ENCODE measurements around the gene FEM1A. TPM values are rescaled to one million over a fixed set of nuclear protein-coding genes. Genes with fewer than 3 reads are reported as not detected.

Gene FEM1A
- total RNA-seq, 1 experiment from 2014 or later, result 13.4 TPM

GRCh38 chr19:4772566-4772965, 19.0 kb upstream of the FEM1A start:
- no peak overlapping the region for H3K27ac ChIP-seq (ENCODE audit: low read length)
- no peak for DNase-seq (ENCODE audit: low read depth, low spot score)
- no TSS peak for BruUV-seq (replicated peaks)
- ChIA-PET CTCF (no interaction called here), POLR2A (no interaction called here)
- in situ Hi-C loops (cut with HindIII; ENCODE audit: low pct_unique_long_range_greater_than_20kb, low sequenced_read_pairs) (no loop called here), intact Hi-C loops (cut with micrococcal nuclease; ENCODE audit: unreplicated experiment) (no loop called here)
- TF ChIP-seq CTCF (IDR thresholded peaks at IDR 0.05) (no peak), POLR2AphosphoS5 (IDR thresholded peaks at IDR 0.05; ENCODE audit: low read depth, low read length) (no peak), REST (IDR thresholded peaks at IDR 0.05; ENCODE audit: insufficient read depth in 1 of 2, low read depth in 2 of 2, low read length in 1 of 2) (no peak), SIN3A (IDR thresholded peaks at IDR 0.05; ENCODE audit: borderline replicate concordance, insufficient read depth, low read depth, low read length) (no peak), TCF7L2 (IDR thresholded peaks at IDR 0.05; ENCODE audit: low read depth, low read length) (no peak)
- no peak overlapping the region for H3K4me3 ChIP-seq (ENCODE audit: low read depth in 2 of 2, low read length in 2 of 2)
- H3K36me3 ChIP-seq (ENCODE audit: control insufficient read depth, insufficient read depth, low read length), result no peaks in the 10 kb centered on the region
- H3K27me3 ChIP-seq (ENCODE audit: control insufficient read depth, insufficient read depth, low read length), result no peaks in the 10 kb centered on the region; the same call in 1 of the 2 replicates
- ATAC-seq, result no peak
- H3K4me1 ChIP-seq (ENCODE audit: control insufficient read depth, insufficient read depth, low read length), result no peaks in the 10 kb centered on the region
- no peaks in the 10 kb centered on the region for H3K9me3 ChIP-seq (ENCODE audit: control insufficient read depth, insufficient read depth, low read depth, low read length)

GRCh38 chr19:4773047-4773640, 18.4 kb upstream of the FEM1A start:
- POLR2A ChIA-PET, result no interaction called here
- TF ChIP-seq SIN3A (IDR thresholded peaks at IDR 0.05; ENCODE audit: borderline replicate concordance, insufficient read depth, low read depth, low read length) (no peak), REST (IDR thresholded peaks at IDR 0.05; ENCODE audit: insufficient read depth in 1 of 2, low read depth in 2 of 2, low read length in 1 of 2) (no peak), TCF7L2 (IDR thresholded peaks at IDR 0.05; ENCODE audit: low read depth, low read length) (no peak), POLR2AphosphoS5 (IDR thresholded peaks at IDR 0.05; ENCODE audit: low read depth, low read length) (no peak), CTCF (IDR thresholded peaks at IDR 0.05) (no peak)
- no peaks in the 10 kb centered on the region; the same call in 1 of the 2 replicates for H3K27me3 ChIP-seq (ENCODE audit: control insufficient read depth, insufficient read depth, low read length)
- no peaks in the 10 kb centered on the region for H3K4me1 ChIP-seq (ENCODE audit: control insufficient read depth, insufficient read depth, low read length)
- ATAC-seq (no peak; the same call in 1 of the 2 replicates), DNase-seq (ENCODE audit: low read depth, low spot score) (no peak)
- in situ Hi-C loops (cut with HindIII; ENCODE audit: low pct_unique_long_range_greater_than_20kb, low sequenced_read_pairs) (no loop called here), intact Hi-C loops (cut with micrococcal nuclease; ENCODE audit: unreplicated experiment) (no loop called here)
- no peaks in the 10 kb centered on the region for H3K36me3 ChIP-seq (ENCODE audit: control insufficient read depth, insufficient read depth, low read length)
- no peaks in the 10 kb centered on the region for H3K9me3 ChIP-seq (ENCODE audit: control insufficient read depth, insufficient read depth, low read depth, low read length)
- no peak overlapping the region for H3K27ac ChIP-seq (ENCODE audit: low read length)
- CTCF ChIA-PET, result no interaction called here
- H3K4me3 ChIP-seq (ENCODE audit: low read depth in 2 of 2, low read length in 2 of 2), result no peak overlapping the region
- BruUV-seq (replicated peaks), result no TSS peak
